Measurements from ENCODE around the gene C19orf38. TPM values are rescaled to one million over a fixed set of nuclear protein-coding genes. Genes with fewer than 3 reads are reported as not detected.

C19orf38 gene
- total RNA-seq, 1 experiment from 2014 or later = not detected

DNA sequence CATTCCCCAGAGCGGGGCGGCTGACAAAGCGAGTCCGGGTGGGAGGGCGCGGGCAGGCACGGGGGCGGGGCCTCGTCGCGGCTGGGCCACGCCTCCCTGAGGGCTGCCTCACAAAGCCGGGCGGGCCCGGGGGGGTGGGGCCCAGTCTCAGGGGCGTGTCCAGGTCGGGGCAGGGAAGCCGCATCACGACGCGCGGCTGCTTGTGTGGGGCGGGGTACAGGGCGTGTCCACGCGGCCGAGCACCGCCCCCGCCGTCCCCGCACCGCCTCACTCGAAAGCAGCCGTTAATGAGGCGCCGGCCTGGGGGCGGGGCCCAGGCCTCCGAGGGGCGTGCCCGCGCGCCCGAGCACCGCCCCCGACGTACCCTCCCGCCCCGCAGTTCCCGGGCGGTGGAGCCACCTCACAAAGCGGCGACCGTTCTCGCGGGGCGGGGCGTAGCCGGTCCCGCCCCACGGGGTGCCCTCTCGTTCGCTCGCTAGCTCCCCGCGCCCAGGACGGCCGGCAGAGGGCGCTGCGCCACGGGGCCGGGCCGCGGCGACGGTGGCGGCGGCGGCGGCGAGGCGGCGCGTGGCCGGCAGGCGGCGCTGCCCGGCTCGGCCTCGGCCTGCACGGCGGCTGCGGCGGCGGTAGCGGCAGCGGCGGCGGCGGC is 22.9 kb downstream of the C19orf38 start, which contains the start of gene CARM1 (continued):
- TF ChIP-seq ZBTB43 (CRISPR knock-in tag; IDR thresholded peaks at IDR 0.05) = no peak
- TF ChIP-seq ZNF396 (CRISPR knock-in tag; IDR thresholded peaks at IDR 0.05; ENCODE audit: borderline replicate concordance) = no peak
- no peak for TF ChIP-seq USF1 (CRISPR knock-in tag; IDR thresholded peaks at IDR 0.05)
- TF ChIP-seq KAT7 (CRISPR knock-in tag; IDR thresholded peaks at IDR 0.05; ENCODE audit: borderline replicate concordance) = no peak
- 0 out of 2 replicates have a peak, but pooled peaks have one; percentile 11 for TF ChIP-seq FOXK1 (CRISPR knock-in tag; IDR thresholded peaks at IDR 0.05)
- TF ChIP-seq TEAD1 (CRISPR knock-in tag; IDR thresholded peaks at IDR 0.05) = no peak
- no peak for TF ChIP-seq ZNF232 (CRISPR knock-in tag; IDR thresholded peaks at IDR 0.05)
- no peak for TF ChIP-seq NR2C2 (CRISPR knock-in tag; IDR thresholded peaks at IDR 0.05)
- no peak for TF ChIP-seq ZMAT4 (CRISPR knock-in tag; IDR thresholded peaks at IDR 0.05)
- no peak for TF ChIP-seq ZNF317 (CRISPR knock-in tag; IDR thresholded peaks at IDR 0.05; ENCODE audit: borderline replicate concordance, low read depth)
- peak; percentile 69; the same call in 1 of the 2 replicates for TF ChIP-seq HMGXB4 (CRISPR knock-in tag; IDR thresholded peaks at IDR 0.05)
- TF ChIP-seq FOXP1 (CRISPR knock-in tag; IDR thresholded peaks at IDR 0.05; ENCODE audit: borderline replicate concordance) = 0 out of 2 replicates have a peak, but pooled peaks have one; percentile 13
- TF ChIP-seq MXD4 (CRISPR knock-in tag; IDR thresholded peaks at IDR 0.05; ENCODE audit: borderline replicate concordance) = no peak
- no peak for TF ChIP-seq ZNF281 (CRISPR knock-in tag; IDR thresholded peaks at IDR 0.05)
- TF ChIP-seq GTF2I (CRISPR knock-in tag; conservative IDR thresholded peaks at IDR 0.05) = no peak
- TF ChIP-seq NFATC4 (CRISPR knock-in tag; IDR thresholded peaks at IDR 0.05) = no peak
- TF ChIP-seq, protein P1, sequence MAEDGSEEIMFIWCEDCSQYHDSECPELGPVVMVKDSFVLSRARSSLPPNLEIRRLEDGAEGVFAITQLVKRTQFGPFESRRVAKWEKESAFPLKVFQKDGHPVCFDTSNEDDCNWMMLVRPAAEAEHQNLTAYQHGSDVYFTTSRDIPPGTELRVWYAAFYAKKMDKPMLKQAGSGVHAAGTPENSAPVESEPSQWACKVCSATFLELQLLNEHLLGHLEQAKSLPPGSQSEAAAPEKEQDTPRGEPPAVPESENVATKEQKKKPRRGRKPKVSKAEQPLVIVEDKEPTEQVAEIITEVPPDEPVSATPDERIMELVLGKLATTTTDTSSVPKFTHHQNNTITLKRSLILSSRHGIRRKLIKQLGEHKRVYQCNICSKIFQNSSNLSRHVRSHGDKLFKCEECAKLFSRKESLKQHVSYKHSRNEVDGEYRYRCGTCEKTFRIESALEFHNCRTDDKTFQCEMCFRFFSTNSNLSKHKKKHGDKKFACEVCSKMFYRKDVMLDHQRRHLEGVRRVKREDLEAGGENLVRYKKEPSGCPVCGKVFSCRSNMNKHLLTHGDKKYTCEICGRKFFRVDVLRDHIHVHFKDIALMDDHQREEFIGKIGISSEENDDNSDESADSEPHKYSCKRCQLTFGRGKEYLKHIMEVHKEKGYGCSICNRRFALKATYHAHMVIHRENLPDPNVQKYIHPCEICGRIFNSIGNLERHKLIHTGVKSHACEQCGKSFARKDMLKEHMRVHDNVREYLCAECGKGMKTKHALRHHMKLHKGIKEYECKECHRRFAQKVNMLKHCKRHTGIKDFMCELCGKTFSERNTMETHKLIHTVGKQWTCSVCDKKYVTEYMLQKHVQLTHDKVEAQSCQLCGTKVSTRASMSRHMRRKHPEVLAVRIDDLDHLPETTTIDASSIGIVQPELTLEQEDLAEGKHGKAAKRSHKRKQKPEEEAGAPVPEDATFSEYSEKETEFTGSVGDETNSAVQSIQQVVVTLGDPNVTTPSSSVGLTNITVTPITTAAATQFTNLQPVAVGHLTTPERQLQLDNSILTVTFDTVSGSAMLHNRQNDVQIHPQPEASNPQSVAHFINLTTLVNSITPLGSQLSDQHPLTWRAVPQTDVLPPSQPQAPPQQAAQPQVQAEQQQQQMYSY (CRISPR knock-in tag; IDR thresholded peaks at IDR 0.05) = no peak
- TF ChIP-seq, protein P2, sequence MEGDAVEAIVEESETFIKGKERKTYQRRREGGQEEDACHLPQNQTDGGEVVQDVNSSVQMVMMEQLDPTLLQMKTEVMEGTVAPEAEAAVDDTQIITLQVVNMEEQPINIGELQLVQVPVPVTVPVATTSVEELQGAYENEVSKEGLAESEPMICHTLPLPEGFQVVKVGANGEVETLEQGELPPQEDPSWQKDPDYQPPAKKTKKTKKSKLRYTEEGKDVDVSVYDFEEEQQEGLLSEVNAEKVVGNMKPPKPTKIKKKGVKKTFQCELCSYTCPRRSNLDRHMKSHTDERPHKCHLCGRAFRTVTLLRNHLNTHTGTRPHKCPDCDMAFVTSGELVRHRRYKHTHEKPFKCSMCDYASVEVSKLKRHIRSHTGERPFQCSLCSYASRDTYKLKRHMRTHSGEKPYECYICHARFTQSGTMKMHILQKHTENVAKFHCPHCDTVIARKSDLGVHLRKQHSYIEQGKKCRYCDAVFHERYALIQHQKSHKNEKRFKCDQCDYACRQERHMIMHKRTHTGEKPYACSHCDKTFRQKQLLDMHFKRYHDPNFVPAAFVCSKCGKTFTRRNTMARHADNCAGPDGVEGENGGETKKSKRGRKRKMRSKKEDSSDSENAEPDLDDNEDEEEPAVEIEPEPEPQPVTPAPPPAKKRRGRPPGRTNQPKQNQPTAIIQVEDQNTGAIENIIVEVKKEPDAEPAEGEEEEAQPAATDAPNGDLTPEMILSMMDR (IDR thresholded peaks at IDR 0.05) = peak; percentile 56

Measured in WTC11 (cell line).